Upper lobe of left lung (tissue), 4 donors: ENCODE data around the gene ANKRD13B.

Source experiments
- EP300 ChIP-seq, 4 donors: sonication (generic); formaldehyde crosslinking; IDR thresholded peaks; one replicate each; pipeline ENCODE4 v1.5.1; 2017; ENCODE audit warnings: antibody characterized with exemption in 4 of 4, control low read depth in 2 of 4
- POLR2A ChIP-seq, 4 donors: fragments of 450-650 bp; IDR thresholded peaks; one replicate each; pipeline ENCODE4 v1.5.1; 2016 to 2017; ENCODE audit warnings: antibody characterized with exemption in 4 of 4, mild to moderate bottlenecking in 2 of 4
- TF ChIP-seq, protein P1 (sequence below), 6 experiments: fragments of 450-650 bp in 4 of 6; fragments of 200-600 bp in 2 of 6; sonication (generic) in 2 of 6; IDR thresholded peaks; one replicate each; pipeline ENCODE4 v1.5.1; 2016 to 2019; ENCODE audit warnings: antibody characterized with exemption in 6 of 6

DNA sequence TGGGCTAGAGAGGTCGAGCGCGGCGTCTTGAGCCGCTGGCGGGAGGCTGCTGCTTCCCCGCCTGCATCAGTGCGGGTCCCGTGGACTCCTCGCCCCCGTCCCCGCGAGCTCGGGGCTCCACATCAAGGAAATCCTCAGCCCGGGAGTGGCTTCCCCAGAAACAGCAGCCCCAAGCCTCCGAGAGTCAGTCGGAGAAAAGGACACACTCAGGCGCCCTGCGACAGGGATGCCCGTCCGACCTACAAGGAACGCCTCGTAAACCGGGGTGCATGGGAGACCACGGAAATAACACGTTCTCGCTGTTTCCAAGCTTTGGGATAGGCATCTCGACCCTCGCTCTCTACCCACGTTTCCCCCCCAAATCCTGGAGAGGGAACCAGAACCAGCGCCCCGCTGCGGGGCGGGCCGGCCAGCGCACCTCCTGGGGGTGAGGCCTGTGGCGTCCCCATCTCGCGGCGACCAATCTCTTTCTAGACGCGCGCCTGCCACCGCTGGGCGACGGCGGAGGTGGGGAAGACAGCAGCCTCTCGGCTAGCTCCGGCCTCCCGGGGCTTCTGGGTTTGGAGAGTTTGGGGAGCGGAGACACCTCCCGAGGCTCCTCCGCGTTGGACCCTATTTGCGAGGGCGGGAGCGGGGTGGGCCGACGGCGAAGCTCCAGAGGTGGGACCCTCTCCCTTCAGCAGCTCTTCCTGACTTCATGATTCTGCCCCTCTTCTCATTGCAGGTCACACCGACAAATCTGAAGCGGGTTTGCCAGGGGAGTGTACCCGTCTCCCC, 25.2 kb upstream of the ANKRD13B start:
- no peak for TF ChIP-seq EP300 (IDR thresholded peaks at IDR 0.05)
- TF ChIP-seq POLR2A (IDR thresholded peaks at IDR 0.05): no peak
- TF ChIP-seq, protein P1, sequence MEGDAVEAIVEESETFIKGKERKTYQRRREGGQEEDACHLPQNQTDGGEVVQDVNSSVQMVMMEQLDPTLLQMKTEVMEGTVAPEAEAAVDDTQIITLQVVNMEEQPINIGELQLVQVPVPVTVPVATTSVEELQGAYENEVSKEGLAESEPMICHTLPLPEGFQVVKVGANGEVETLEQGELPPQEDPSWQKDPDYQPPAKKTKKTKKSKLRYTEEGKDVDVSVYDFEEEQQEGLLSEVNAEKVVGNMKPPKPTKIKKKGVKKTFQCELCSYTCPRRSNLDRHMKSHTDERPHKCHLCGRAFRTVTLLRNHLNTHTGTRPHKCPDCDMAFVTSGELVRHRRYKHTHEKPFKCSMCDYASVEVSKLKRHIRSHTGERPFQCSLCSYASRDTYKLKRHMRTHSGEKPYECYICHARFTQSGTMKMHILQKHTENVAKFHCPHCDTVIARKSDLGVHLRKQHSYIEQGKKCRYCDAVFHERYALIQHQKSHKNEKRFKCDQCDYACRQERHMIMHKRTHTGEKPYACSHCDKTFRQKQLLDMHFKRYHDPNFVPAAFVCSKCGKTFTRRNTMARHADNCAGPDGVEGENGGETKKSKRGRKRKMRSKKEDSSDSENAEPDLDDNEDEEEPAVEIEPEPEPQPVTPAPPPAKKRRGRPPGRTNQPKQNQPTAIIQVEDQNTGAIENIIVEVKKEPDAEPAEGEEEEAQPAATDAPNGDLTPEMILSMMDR (IDR thresholded peaks at IDR 0.05): peak; percentile 33 to 60 (median 46)
